GM12801 (cell line): ENCODE data around the gene SLC43A1.

ENCODE experiments used
- CTCF ChIP-seq: IDR thresholded peaks from one replicate; pipeline ENCODE4 v1.5.1; 2011; ENCODE audit warnings: control low read depth; ENCODE audit not compliant: insufficient read length; ENCODE audit errors: extremely low read depth

The SLC43A1 gene

GRCh38 chr11:57549983-57550382 is 34.5 kb upstream of the SLC43A1 start:
- no peak for TF ChIP-seq CTCF

GRCh38 chr11:57547854-57548377 is 32.4 kb upstream of the SLC43A1 start:
- no peak for TF ChIP-seq CTCF

GRCh38 chr11:57546869-57547475 is 31.5 kb upstream of the SLC43A1 start:
- TF ChIP-seq CTCF = no peak

- no peak for TF ChIP-seq CTCF
Observed at GRCh38 chr11:57546451-57546850, 30.9 kb upstream of the SLC43A1 start.

- TF ChIP-seq CTCF = no peak
Observed at GRCh38 chr11:57545883-57546282, 30.4 kb upstream of the SLC43A1 start.

GRCh38 chr11:57544566-57544965 is 29.1 kb upstream of the SLC43A1 start:
- TF ChIP-seq CTCF = no peak

- no peak for TF ChIP-seq CTCF
Observed at GRCh38 chr11:57543593-57543992, 28.1 kb upstream of the SLC43A1 start.

- TF ChIP-seq CTCF = no peak
Observed at GRCh38 chr11:57542582-57542981, 27.1 kb upstream of the SLC43A1 start.
